OCI-LY3 (cell line): ENCODE measurements around the gene SEC14L6.

Source experiments
- H2AFZ ChIP-seq: fragments of 200-600, 300-600 bp; shearing (Covaris generic); 2 replicates; pipeline ENCODE4 v1.6.0; 2014; ENCODE audit warnings: antibody characterized with exemption, low read depth, low read length
- H3K27ac ChIP-seq: fragments of 200-600, 300-600 bp; sonication (generic); 2 replicates; pipeline ENCODE4 v1.5.1; 2014; ENCODE audit warnings: mild to moderate bottlenecking, low read length, moderate library complexity, mixed read lengths
- H3K27me3 ChIP-seq: fragments of 200-600, 300-600 bp; sonication (generic); 2 replicates; pipeline ENCODE4 v1.6.1; 2014; ENCODE audit warnings: low read depth, low read length, mixed read lengths
- H3K36me3 ChIP-seq: fragments of 200-600, 300-600 bp; sonication (generic); replicated peaks from 2 replicates; pipeline ENCODE3; 2014; ENCODE audit warnings: low read depth, low read length, mixed read lengths
- H3K4me1 ChIP-seq: fragments of 300-600, 200-600 bp; sonication (generic); 2 replicates; pipeline ENCODE4 v1.6.1; 2014; ENCODE audit warnings: low read length, mixed read lengths
- H3K4me2 ChIP-seq: fragments of 200-600, 300-600 bp; sonication (generic); 2 replicates; pipeline ENCODE4 v1.6.1; 2014; ENCODE audit warnings: low read length, mixed read lengths
- H3K4me3 ChIP-seq: fragments of 300-600, 200-600 bp; sonication (generic); 2 replicates; pipeline ENCODE4 v1.5.1; 2014; ENCODE audit warnings: antibody characterized with exemption, mild to moderate bottlenecking, low read length, moderate library complexity
- H3K79me2 ChIP-seq: fragments of 300-600, 200-600 bp; shearing (Covaris generic); 2 replicates; pipeline ENCODE4 v1.6.1; 2014; ENCODE audit warnings: mild to moderate bottlenecking, low read length, mixed read lengths
- H3K9ac ChIP-seq: fragments of 300-600, 200-600 bp; shearing (Covaris generic); 2 replicates; pipeline ENCODE4 v1.6.0; 2014; ENCODE audit warnings: mild to moderate bottlenecking, low read length, moderate library complexity
- H3K9me3 ChIP-seq: fragments of 200-600, 300-600 bp; shearing (Covaris generic); 2 replicates; pipeline ENCODE4 v1.6.1; 2014; ENCODE audit warnings: low read length, mixed read lengths; ENCODE audit not compliant: insufficient read depth
- H4K20me1 ChIP-seq: fragments of 200-600, 300-600 bp; sonication (generic); 2 replicates; pipeline ENCODE4 v1.6.1; 2016; ENCODE audit warnings: low read length, mixed read lengths; ENCODE audit not compliant: insufficient read depth
- EZH2phosphoT487 ChIP-seq: fragments of 200-600 bp; shearing (Covaris generic); IDR thresholded peaks from 2 replicates; pipeline ENCODE4 v1.6.1; 2018; ENCODE audit warnings: antibody characterized with exemption, mixed run types, low read depth
- TF ChIP-seq, protein P1 (sequence below): fragments of 200-600, 300-600 bp; sonication (generic); IDR thresholded peaks from 2 replicates; pipeline ENCODE4 v1.5.1; 2014; ENCODE audit warnings: antibody characterized with exemption, low read length, low read depth

SEC14L6 gene

GRCh38 chr22:30582051-30582450 is 35.5 kb upstream of the SEC14L6 start:
- H3K27me3 ChIP-seq: no peaks in the 10 kb centered on the region
- no peak overlapping the region for H3K4me3 ChIP-seq
- no peaks in the 10 kb centered on the region for H3K4me1 ChIP-seq
- no peak overlapping the region for H3K9ac ChIP-seq
- peaks cover 6% of the 10 kb centered on the region; the same call in 1 of the 2 replicates for H4K20me1 ChIP-seq
- TF ChIP-seq, protein P1, sequence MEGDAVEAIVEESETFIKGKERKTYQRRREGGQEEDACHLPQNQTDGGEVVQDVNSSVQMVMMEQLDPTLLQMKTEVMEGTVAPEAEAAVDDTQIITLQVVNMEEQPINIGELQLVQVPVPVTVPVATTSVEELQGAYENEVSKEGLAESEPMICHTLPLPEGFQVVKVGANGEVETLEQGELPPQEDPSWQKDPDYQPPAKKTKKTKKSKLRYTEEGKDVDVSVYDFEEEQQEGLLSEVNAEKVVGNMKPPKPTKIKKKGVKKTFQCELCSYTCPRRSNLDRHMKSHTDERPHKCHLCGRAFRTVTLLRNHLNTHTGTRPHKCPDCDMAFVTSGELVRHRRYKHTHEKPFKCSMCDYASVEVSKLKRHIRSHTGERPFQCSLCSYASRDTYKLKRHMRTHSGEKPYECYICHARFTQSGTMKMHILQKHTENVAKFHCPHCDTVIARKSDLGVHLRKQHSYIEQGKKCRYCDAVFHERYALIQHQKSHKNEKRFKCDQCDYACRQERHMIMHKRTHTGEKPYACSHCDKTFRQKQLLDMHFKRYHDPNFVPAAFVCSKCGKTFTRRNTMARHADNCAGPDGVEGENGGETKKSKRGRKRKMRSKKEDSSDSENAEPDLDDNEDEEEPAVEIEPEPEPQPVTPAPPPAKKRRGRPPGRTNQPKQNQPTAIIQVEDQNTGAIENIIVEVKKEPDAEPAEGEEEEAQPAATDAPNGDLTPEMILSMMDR: no peak
- no peak for TF ChIP-seq EZH2phosphoT487
- H3K79me2 ChIP-seq: peaks cover 8% of the 10 kb centered on the region; the same call in 1 of the 2 replicates
- H3K9me3 ChIP-seq: no peaks in the 10 kb centered on the region
- H3K27ac ChIP-seq: no peak overlapping the region
- H3K36me3 ChIP-seq: peaks cover 86% of the 10 kb centered on the region
- no peak overlapping the region for H2AFZ ChIP-seq
- no peak overlapping the region for H3K4me2 ChIP-seq

DNA sequence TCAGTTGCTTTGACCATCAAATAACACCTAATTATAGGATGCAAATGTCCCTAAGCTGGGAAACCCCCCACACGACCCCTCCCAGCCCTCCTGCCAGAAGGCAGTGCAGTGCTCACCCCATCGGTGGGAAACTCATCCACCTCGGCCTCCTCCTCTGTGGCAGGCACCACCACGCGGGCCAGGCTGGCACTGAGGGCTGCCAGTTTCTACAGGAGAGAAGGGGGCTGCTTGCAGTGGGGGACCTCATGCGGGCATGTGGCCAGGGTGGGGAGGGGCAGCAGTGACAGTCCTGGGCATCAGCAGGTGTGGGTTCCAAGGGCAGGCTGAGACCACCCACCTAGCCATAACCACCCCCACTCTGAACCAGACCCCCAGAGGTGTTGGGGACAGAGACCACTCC is 34.4 kb upstream of the SEC14L6 start:
- Histone ChIP-seq H3K79me2 (peaks cover 2% of the 10 kb centered on the region; the same call in 1 of the 2 replicates), H3K9ac (no peak overlapping the region), H2AFZ (no peak overlapping the region), H3K27me3 (no peaks in the 10 kb centered on the region), H3K9me3 (no peaks in the 10 kb centered on the region), H3K4me2 (no peak overlapping the region), H3K4me3 (no peak overlapping the region), H3K36me3 (peaks cover 82% of the 10 kb centered on the region), H4K20me1 (peaks cover 9% of the 10 kb centered on the region; the same call in 1 of the 2 replicates), H3K27ac (no peak overlapping the region), H3K4me1 (no peaks in the 10 kb centered on the region)
- TF ChIP-seq, protein P1: no peak
- no peak for TF ChIP-seq EZH2phosphoT487

GRCh38 chr22:30578481-30578880 is 31.9 kb upstream of the SEC14L6 start:
- H3K9ac ChIP-seq: no peak overlapping the region
- no peak overlapping the region for H3K4me2 ChIP-seq
- no peaks in the 10 kb centered on the region for H3K27me3 ChIP-seq
- H3K79me2 ChIP-seq: no peaks in the 10 kb centered on the region
- no peak for TF ChIP-seq EZH2phosphoT487
- TF ChIP-seq, protein P1: no peak
- H3K4me1 ChIP-seq: no peaks in the 10 kb centered on the region
- H3K36me3 ChIP-seq: peaks cover 69% of the 10 kb centered on the region
- H2AFZ ChIP-seq: no peak overlapping the region
- H3K27ac ChIP-seq: no peak overlapping the region
- H3K4me3 ChIP-seq: no peak overlapping the region
- H4K20me1 ChIP-seq: peaks cover 14% of the 10 kb centered on the region; the same call in 1 of the 2 replicates
- H3K9me3 ChIP-seq: no peaks in the 10 kb centered on the region

DNA sequence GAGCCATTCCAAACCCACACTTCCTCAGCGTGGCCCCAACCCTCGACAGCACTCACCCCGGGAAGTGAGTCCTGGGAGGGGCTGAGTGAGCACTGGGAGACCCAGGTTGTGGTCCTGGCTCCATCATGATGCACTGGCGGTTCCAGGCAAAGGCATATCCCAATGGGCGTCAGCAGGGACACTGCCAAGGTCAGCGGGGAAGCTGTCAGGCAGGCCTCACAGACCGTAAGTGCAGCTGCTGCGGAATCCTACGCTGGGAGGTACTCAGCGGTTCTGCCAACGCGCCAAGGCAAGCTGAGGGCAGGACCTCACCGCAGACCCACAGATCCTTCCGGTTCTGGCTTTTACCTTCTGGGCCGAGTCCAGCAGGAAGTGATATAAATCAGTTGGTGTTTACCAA is 29.3 kb upstream of the SEC14L6 start:
- H3K4me1 ChIP-seq: no peaks in the 10 kb centered on the region
- TF ChIP-seq EZH2phosphoT487: no peak
- TF ChIP-seq, protein P1: no peak
- H3K9me3 ChIP-seq: no peaks in the 10 kb centered on the region
- no peak overlapping the region for H3K4me2 ChIP-seq
- H3K4me3 ChIP-seq: no peak overlapping the region
- H3K36me3 ChIP-seq: peaks cover 44% of the 10 kb centered on the region
- H4K20me1 ChIP-seq: 0 out of 2 replicates have a peak, but pooled peaks cover 8% of the 10 kb centered on the region
- no peaks in the 10 kb centered on the region for H3K79me2 ChIP-seq
- no peaks in the 10 kb centered on the region for H3K27me3 ChIP-seq
- H3K9ac ChIP-seq: no peak overlapping the region
- H2AFZ ChIP-seq: no peak overlapping the region
- H3K27ac ChIP-seq: no peak overlapping the region
